Measurements from ENCODE around the gene PPP1R12B.
"Not testable (repeated sequence)": the region's sequence is repeated elsewhere in the genome, so short reads cannot be mapped to it uniquely, and the experiment has no call there.

The PPP1R12B gene

GRCh38 chr1:202398439-202398838, 49.9 kb downstream of the PPP1R12B start:
- DNase-seq (ENCODE audit: low spot score): not testable (repeated sequence)

- not testable (repeated sequence) for DNase-seq (ENCODE audit: low spot score)
Measured at GRCh38 chr1:202401771-202402170, 53.3 kb downstream of the PPP1R12B start.

GRCh38 chr1:202403381-202403780, 54.9 kb downstream of the PPP1R12B start:
- not testable (repeated sequence) for DNase-seq (ENCODE audit: low spot score)

- no peak for DNase-seq (ENCODE audit: low spot score)
Measured at GRCh38 chr1:202405928-202406327, 57.4 kb downstream of the PPP1R12B start.

GRCh38 chr1:202406896-202407295, 58.4 kb downstream of the PPP1R12B start:
- DNase-seq (ENCODE audit: low spot score): not testable (repeated sequence)

- not testable (repeated sequence) for DNase-seq (ENCODE audit: low spot score)
Measured at GRCh38 chr1:202407378-202407777, 58.9 kb downstream of the PPP1R12B start.

GRCh38 chr1:202410251-202410650, 61.8 kb downstream of the PPP1R12B start:
- DNase-seq (ENCODE audit: low spot score): not testable (repeated sequence)

GRCh38 chr1:202410854-202411357, 62.4 kb downstream of the PPP1R12B start:
- DNase-seq (ENCODE audit: low spot score): not testable (repeated sequence)

GRCh38 chr1:202411422-202411821, 62.9 kb downstream of the PPP1R12B start:
- no peak for DNase-seq (ENCODE audit: low spot score)

GRCh38 chr1:202412421-202412820, 63.9 kb downstream of the PPP1R12B start:
- DNase-seq (ENCODE audit: low spot score): not testable (repeated sequence)

- no peak for DNase-seq (ENCODE audit: low spot score)
Measured at GRCh38 chr1:202416641-202417040, 68.1 kb downstream of the PPP1R12B start.

GRCh38 chr1:202417141-202417540, 68.6 kb downstream of the PPP1R12B start:
- DNase-seq (ENCODE audit: low spot score): not testable (repeated sequence)

- DNase-seq (ENCODE audit: low spot score): not testable (repeated sequence)
Measured at GRCh38 chr1:202417762-202418201, 69.3 kb downstream of the PPP1R12B start.

GRCh38 chr1:202419731-202420130, 71.2 kb downstream of the PPP1R12B start:
- not testable (repeated sequence) for DNase-seq (ENCODE audit: low spot score)

- not testable (repeated sequence) for DNase-seq (ENCODE audit: low spot score)
Measured at GRCh38 chr1:202420422-202421094, 72.1 kb downstream of the PPP1R12B start.

- DNase-seq (ENCODE audit: low spot score): peak; percentile 9
Measured at GRCh38 chr1:202422709-202423108, 74.2 kb downstream of the PPP1R12B start.

- DNase-seq (ENCODE audit: low spot score): not testable (repeated sequence)
Measured at GRCh38 chr1:202424260-202424659, 75.8 kb downstream of the PPP1R12B start.

- not testable (repeated sequence) for DNase-seq (ENCODE audit: low spot score)
Measured at GRCh38 chr1:202430111-202430510, 81.6 kb downstream of the PPP1R12B start.

GRCh38 chr1:202432338-202432737, 83.8 kb downstream of the PPP1R12B start:
- not testable (repeated sequence) for DNase-seq (ENCODE audit: low spot score)

- DNase-seq (ENCODE audit: low spot score): no peak
Measured at GRCh38 chr1:202433155-202434043, 84.9 kb downstream of the PPP1R12B start.

- DNase-seq (ENCODE audit: low spot score): no peak
Measured at GRCh38 chr1:202434059-202434458, 85.6 kb downstream of the PPP1R12B start.

- DNase-seq (ENCODE audit: low spot score): no peak
Measured at GRCh38 chr1:202438393-202439174, 90.1 kb downstream of the PPP1R12B start.
